Spleen (tissue), 7 donors: ENCODE results near the gene ENOPH1.

Experiments
- POLR2A ChIP-seq, 3 donors: fragments of 450-650 bp; IDR thresholded peaks; one replicate each; pipeline ENCODE4 v1.5.1; 2017; ENCODE audit warnings: antibody characterized with exemption in 3 of 3, mild to moderate bottlenecking in 1 of 3
- TF ChIP-seq, protein P1 (sequence below), 11 experiments: fragments of 200-600 bp in 7 of 11; fragments of 450-650 bp in 4 of 11; sonication (generic) in 4 of 11; IDR thresholded peaks in 8 of 11; conservative IDR thresholded peaks in 3 of 11; 1 replicate in 7 of 11; 2 replicates in 4 of 11; pipeline versions ENCODE4 v1.4.0 to v1.8.0; 2016 to 2021; ENCODE audit warnings: antibody characterized with exemption in 11 of 11, inconsistent platforms in 4 of 11, mild to moderate bottlenecking in 1 of 11
- donor health status: DM: no; HTN: no; CAD: no; lungs with moderate emphysema.
- donor health status: DM: no; HTN: no; CAD: no.
- donor health status: DM: no; HTN: no; CAD: no.

DNA sequence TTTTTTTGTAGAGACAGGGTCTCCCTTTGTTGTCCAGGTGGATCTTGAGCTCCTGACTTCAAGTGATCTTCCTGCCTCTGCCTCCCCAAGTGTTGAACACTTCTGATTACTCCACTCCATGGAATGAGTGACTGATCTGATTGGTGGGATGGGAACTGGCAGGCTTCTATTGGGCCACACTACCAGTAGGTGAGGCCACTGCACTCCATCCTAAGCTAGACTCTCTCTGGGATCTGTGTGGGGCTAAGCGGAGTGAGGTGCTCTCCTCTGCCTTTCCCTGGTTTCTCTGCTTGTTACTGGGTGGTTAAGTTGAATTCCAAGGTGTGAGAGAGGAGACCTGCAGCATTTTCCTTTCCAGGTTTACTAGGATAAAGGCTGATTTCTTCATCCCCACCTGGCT, 58.7 kb downstream of the ENOPH1 start:
- TF ChIP-seq, protein P1, sequence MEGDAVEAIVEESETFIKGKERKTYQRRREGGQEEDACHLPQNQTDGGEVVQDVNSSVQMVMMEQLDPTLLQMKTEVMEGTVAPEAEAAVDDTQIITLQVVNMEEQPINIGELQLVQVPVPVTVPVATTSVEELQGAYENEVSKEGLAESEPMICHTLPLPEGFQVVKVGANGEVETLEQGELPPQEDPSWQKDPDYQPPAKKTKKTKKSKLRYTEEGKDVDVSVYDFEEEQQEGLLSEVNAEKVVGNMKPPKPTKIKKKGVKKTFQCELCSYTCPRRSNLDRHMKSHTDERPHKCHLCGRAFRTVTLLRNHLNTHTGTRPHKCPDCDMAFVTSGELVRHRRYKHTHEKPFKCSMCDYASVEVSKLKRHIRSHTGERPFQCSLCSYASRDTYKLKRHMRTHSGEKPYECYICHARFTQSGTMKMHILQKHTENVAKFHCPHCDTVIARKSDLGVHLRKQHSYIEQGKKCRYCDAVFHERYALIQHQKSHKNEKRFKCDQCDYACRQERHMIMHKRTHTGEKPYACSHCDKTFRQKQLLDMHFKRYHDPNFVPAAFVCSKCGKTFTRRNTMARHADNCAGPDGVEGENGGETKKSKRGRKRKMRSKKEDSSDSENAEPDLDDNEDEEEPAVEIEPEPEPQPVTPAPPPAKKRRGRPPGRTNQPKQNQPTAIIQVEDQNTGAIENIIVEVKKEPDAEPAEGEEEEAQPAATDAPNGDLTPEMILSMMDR (IDR thresholded peaks at IDR 0.05 in 8 of 11, conservative IDR thresholded peaks at IDR 0.05 in 3 of 11), result no peak
- TF ChIP-seq POLR2A (IDR thresholded peaks at IDR 0.05), result no peak
